ENCODE measurements around the gene MMP17.

- TF ChIP-seq POLR2AphosphoS5 (IDR thresholded peaks at IDR 0.05; ENCODE audit: low read depth, low read length) (no peak), REST (IDR thresholded peaks at IDR 0.05; ENCODE audit: insufficient read depth in 1 of 2, low read depth in 2 of 2, low read length in 2 of 2) (no peak), TAF1 (IDR thresholded peaks at IDR 0.05; ENCODE audit: borderline replicate concordance, insufficient read depth, low read length) (no peak), SIN3A (IDR thresholded peaks at IDR 0.05; ENCODE audit: borderline replicate concordance, insufficient read depth, low read length) (no peak)
Observed at GRCh38 chr12:131800594-131801135, 27.5 kb upstream of the MMP17 start.

Measured in PFSK-1 (cell line).